Inferior parietal cortex (tissue), 1 donor: ENCODE measurements around the gene CLN6.
A peak's percentile ranks its signal among the peaks of the same experiment; 100 is the strongest.
"Not testable (repeated sequence)": the region's sequence is repeated elsewhere in the genome, so short reads cannot be mapped to it uniquely, and the experiment has no call there.

ENCODE experiments used
- DNase-seq: peaks from one replicate; pipeline ENCODE4 v3.0.0-alpha.2; 2016; ENCODE audit errors: extremely low spot score

Gene CLN6

DNA sequence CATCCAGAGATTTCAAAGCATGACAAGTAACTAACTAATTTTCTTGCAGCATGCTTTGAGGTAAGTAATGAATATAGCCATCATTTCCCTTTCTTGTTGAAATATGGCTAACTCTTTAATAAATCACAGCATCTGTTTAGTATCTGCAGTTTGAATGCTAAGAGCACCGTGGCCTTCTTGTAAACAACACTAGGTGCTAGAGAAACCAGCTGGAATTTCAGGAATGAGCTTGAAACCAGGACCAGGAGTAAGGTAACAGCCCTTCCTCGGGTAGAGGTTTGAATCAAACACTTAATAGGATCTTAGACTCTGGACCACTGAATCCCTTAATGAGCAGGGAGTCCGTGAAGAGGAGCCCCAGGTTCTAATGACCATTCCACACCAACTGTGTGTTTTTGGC lies 38.0 kb downstream of the CLN6 start:
- DNase-seq, result no peak

DNA sequence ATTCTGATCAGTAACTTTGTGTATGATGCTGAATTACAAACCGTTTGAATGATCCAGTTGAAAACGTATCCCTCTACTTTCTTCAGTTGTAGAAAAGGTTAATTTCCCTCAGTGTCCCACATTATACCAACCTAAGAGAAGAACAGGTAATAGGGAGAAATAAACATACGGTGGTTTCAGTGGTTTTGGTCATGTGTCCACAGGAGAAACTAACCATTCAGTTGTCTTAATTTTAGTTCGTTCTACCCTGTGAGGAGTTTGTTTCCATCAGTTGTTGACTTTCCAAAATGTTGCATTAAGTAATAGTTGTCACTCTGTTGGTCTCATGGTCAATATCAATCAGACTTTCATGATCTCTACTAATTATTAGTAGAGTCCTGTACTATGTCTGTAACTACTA lies 39.5 kb downstream of the CLN6 start:
- no peak for DNase-seq

DNA sequence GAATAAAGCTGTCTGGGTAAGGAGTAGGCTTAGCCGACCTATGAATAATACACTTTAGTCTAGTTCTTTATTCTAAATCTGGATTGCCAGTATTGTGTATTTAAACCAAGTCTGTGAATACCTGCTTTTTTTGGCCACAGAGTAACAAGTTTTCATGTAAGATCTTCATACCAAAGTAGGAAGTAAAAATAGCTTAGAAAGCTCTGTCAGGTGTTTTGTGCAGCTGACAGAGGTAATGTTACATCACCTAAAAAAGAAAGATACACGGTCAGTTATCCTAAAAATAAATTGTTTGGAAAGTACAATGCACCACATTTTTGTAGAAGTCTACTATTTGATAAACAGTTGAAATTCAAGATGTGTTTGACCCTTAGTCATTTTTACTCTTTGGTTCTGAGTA lies 40.9 kb downstream of the CLN6 start:
- DNase-seq, result no peak

DNA sequence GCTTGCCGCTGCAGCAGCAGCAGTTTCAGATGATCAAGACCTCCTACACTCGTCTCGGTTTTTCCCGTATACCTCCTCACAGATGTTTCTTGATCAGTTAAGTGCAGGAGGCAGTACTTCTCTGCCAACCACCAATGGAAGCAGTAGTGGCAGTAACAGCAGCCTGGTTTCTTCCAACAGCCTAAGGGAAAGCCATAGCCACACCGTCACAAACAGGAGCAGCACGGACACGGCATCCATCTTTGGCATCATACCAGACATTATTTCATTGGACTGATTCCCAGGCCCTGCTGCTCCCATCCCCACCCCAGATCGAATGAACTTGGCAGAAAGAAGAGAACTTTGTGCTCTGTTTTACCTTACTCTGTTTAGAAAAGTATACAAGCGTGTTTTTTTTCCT lies 42.0 kb downstream of the CLN6 start:
- DNase-seq, result peak; percentile 51

DNA sequence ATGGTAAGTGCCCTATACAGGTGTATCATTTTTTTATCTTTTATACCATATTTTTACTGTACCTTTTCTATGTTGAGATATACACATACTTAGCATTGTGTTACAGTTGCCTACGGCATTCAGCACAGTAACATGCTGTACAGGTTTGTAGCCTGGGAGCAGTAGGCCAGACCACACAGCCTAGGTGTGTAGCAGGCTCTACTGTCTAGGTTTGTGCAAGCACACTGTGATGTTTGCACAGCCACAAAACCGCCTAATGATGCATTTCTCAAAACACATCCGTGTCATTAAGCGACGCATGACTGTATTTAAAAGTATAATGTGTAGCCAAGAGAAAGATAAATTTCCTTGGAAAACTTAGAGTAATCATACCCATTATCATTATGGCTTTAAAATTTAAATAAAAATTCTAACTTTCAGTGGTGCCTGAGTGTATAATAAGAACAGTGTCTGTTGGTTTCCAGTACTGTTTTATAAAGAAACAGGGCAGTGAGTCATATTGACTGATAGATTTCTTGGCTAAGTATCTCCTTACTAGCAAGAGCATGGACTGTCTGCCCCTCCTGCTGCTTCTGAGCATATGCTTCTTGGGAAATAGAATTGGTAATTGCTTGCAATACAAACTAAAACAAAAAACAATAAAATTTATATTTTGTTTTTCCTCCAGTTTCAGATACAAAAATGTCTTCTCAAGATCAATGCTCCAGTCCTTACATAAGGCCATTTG lies 42.7 kb downstream of the CLN6 start:
- no peak for DNase-seq

DNA sequence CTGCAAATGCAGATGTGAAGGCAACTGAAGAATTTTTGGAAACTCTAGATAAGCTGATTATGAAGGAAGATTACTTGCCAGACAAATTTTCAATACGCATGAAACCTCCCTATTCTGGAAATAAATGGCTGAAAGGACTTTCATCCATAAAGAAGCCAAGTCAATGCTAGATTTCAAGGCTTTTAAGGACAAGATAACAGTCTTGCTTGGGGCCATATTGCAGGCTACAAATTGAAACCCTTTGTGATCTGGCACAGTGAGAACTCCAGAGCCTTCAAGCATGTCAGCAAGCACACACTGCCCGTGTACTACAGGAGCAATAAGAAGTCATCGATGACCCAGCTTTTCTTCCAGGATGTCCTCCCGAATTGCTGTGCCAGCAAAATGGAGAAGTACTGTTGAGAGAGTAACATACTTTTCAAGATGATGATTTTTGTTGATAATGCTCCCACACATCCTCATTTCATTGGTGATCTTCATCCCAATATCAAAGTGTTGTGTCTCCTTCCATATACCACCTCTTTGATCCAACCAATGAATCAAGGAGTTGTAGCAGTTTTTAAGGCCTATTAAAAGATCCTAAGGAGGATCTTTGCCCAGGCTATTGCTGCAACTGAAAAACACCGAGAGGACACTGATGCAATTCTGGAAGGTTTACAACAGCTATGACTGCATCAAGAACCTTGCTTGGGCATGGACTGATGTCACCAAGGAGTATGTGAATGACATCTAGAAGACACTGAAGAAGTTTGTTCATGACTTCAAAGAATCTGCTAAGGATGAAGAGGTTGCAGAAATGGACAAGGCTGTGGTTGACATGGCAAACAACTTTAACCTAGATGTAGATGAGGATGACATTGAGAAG lies 44.7 kb downstream of the CLN6 start:
- no peak for DNase-seq

DNA sequence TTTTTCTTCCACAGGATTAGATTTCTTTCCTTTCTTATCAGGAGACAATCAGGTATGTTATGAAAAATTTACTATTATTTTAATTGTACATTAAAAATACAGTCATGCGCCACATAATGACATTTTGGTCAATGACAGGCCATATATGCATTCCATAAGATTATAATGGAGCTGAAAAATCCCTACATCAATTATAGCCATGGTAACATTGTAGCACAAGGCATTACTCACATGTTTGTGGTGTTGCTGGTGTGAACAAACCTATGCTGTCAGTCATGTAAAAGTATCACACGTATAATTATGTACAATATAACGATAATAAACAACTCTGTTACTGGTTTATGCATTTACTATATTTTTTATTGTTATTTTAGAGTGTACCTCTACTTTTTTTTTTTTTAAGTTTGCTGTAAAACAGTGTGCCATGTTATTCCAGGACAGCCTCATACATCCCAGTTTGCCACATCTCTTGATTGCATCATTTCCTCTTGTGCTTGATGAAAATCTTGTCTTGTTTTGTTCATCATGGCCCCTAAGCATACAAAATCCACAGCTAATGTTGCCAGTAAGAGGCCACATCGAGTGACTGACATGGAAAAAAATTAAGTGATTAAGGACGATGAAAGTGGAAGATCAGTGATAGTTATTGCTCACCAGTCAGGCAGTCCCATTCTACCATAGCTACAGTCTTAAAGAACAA lies 45.8 kb downstream of the CLN6 start:
- no peak for DNase-seq

DNA sequence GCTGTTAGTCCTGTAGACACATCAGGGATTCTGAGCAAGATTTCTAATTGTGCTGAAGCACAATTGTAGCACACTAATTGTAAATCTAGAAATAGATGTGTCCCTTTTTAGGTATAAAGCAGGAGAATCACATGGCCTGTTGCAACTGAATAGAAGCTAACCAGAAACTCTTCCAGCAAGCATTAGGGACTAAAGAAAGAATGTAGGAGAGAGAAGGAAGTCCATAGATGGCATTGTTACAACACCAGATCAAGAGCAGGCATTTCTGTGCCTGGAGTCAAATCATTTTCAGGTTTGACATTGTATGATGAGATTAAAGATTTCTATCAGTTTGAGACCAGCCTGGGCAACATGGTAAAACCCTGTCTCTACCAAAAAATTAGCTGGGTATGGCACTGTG lies 51.8 kb downstream of the CLN6 start:
- no peak for DNase-seq

DNA sequence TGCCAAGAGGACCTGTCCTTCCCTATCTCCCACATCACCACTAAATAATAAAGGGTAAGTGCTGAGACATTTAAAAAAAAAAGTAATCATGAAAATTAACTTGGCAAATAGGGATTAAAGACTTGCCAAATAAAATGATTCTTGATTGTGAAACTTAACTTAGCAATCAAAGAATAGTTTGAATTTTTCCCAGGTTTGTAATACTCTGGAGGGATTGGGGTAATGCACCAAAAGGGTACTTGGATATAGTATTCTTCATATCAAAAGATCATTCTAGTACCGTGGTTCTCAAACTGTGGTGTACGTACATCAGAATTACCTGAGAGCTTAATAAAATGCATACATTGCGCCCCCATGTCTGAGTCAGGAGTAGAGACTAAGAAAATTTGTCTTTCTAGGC lies 52.9 kb downstream of the CLN6 start:
- DNase-seq, result no peak

DNA sequence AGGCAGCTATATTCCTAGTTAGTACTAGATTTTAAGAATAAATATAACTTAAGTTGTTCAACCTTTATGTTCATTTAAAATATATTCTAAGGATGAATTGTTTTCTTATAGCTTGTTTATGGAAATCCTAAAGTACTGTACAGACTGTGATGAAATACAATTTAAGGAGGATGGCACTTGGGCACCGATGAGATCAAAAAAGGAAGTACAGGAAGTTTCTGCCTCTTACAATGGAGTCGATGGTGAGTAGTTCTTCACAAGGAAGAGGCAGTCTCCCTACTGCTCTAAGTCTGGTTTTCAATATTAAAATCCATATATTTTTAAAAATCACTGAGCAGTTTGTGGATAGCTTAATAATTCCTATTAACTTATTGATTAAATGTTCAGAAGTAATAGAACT lies 54.0 kb downstream of the CLN6 start:
- no peak for DNase-seq

DNA sequence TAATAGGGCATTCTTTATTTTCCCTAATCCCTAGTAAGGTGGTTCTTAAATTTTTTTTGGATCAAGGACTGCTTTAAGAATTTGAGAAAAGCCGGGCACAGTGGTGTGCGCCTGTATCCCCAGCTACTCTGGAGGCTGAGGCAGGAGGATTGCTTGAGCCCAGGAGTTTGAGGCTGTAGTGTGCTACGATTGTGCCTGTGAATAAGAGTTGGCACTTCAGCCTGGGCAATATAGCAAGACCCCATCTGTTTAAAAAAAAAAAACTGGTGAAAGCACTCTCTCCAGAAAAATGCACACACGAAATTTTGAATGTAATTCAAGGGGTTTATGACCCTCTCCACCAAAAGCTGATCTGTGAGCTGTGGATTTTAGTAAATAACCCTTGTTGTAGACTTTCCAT lies 56.4 kb downstream of the CLN6 start:
- no peak for DNase-seq

DNA sequence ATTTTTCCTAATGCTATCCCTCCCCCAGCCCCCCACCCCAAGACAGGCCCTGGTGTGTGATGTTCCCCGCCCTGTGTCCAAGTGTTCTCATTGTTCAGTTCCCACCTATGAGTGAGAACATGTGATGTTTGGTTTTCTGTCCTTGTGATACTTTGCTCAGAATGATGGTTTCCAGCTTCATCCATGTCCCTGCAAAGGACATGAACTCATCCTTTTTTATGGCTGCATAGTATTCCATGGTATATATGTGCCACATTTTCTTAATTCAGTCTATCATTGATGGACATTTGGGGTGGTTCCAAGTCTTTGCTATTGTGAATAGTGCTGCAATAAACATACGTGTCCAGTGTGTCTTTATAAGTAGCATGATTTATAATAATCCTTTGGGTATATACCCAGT lies 57.5 kb downstream of the CLN6 start:
- DNase-seq, result not testable (repeated sequence)

DNA sequence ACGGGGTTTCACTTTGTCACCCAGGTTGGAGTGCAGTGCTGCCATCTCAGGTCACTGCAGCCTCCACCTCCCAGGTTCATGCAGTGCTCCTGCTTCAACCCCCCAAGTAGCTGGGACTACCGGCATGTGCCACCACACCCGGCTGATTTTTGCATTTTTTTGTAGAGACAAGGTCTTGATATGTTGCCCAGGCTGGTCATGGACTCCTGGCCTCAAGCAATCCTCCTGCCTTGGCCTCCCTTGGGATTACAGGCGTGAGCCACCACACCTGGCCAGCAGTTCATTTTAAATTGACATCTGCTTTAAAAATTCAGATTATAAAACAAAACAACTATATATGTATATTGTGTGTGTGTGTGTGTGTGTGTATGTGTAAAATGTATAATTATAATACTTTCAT lies 62.7 kb downstream of the CLN6 start:
- DNase-seq, result no peak

DNA sequence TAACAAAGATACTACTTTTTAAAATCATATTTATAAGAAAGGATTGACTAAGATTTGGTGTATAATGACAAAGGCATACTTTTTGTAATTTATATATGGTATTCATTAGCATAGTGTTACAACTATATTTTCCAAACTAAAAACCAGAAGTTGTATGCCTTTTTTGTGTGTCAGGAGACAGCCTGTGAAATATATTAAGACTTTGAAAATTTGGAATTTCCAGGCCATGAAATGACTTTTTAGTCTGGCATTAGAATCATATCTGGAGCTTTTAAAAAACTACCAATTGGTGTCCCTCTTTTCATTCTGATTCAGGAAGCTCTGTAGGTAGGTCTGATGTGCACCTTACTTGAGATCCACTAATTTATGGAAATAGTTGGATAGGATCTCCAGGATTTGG lies 66.3 kb downstream of the CLN6 start:
- DNase-seq, result no peak

DNA sequence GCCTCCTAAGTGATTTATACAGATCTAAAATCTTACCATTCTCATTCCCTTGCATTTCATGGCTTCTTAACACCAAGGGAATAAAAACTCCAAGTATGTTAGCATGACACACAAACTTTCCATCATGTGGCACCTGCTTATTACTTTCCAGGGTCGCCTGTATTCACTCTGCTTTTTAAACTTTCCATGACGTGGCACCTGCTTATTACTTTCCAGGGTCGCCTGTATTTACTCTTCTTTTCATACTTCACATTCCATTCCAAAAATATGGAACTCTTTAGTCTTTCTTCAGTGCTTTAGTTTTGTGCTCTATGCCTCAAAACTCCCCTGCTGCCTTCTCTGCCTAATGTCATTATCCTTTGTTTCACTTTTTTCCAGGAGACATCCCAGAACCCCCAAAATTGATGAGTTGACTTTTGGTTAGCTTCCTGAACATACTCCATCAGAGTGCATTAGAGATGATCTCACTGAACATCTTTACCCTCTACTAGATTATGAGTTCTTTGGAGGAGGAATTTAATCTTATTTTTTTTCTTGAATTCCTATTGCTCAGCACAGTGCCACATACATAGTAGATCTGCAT lies 71.4 kb downstream of the CLN6 start:
- no peak for DNase-seq

DNA sequence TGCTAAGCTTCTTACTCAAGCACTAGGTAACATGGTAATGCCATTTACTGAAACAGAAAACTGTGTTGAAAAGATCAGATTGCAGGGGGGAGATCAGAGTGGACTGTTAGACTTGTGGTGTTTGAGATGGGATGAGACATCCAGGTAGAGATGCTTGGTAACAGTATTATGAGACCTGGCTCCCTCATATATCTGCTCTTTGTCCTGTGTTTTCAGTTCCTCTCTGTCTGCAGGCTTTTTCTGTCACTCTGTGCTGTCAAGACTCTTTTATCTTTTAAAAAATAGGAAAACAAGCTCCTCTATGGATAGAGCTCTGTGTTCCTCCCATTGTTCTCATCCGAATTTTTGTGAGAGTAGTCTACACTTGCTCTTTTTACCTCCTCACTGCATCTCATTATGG lies 72.5 kb downstream of the CLN6 start:
- DNase-seq, result no peak
